GM19099 (cell line): ENCODE measurements around the gene DENND4B.

Source experiments
- POLR2A ChIP-seq: IDR thresholded peaks from 3 replicates; pipeline ENCODE4 v1.6.1; 2011; ENCODE audit warnings: low read depth; ENCODE audit not compliant: insufficient read length; ENCODE audit errors: extremely low read depth

DENND4B gene

GRCh38 chr1:153960206-153960605 lies 13.7 kb upstream of the DENND4B start:
- TF ChIP-seq POLR2A, result no peak

- no peak for TF ChIP-seq POLR2A
These were observed 12.9 kb upstream of the DENND4B start for GRCh38 chr1:153959454-153959853.

GRCh38 chr1:153958961-153959260 lies 12.4 kb upstream of the DENND4B start:
- TF ChIP-seq POLR2A, result no peak

- peak; percentile 33 for TF ChIP-seq POLR2A
These were observed 11.8 kb upstream of the DENND4B start, which contains the start of gene CRTC2 for GRCh38 chr1:153958111-153958960. TSS of gene CRTC2 (minus strand) at chr1:153958612. CDS start at chr1:153958497, 115 bp downstream.

GRCh38 chr1:153957744-153958110 lies 11.2 kb upstream of the DENND4B start:
- peak; percentile 65 for TF ChIP-seq POLR2A

GRCh38 chr1:153956997-153957715 lies 10.6 kb upstream of the DENND4B start:
- TF ChIP-seq POLR2A, result no peak

GRCh38 chr1:153954826-153955225 lies 8.3 kb upstream of the DENND4B start:
- TF ChIP-seq POLR2A, result no peak

- no peak for TF ChIP-seq POLR2A
These were observed 7.4 kb upstream of the DENND4B start for GRCh38 chr1:153953859-153954365.

GRCh38 chr1:153951801-153952200 lies 5.3 kb upstream of the DENND4B start:
- TF ChIP-seq POLR2A, result no peak

- no peak for TF ChIP-seq POLR2A
These were observed 4.7 kb upstream of the DENND4B start for GRCh38 chr1:153951183-153951582.

- TF ChIP-seq POLR2A, result peak; percentile 57
These were observed 510 bp downstream of the DENND4B start for GRCh38 chr1:153945795-153946621.

- peak; percentile 62 for TF ChIP-seq POLR2A
These were observed 1.3 kb downstream of the DENND4B start for GRCh38 chr1:153945131-153945794.

- no peak for TF ChIP-seq POLR2A
These were observed 1.7 kb downstream of the DENND4B start for GRCh38 chr1:153944827-153945117.

GRCh38 chr1:153944005-153944826 lies 2.3 kb downstream of the DENND4B start:
- no peak for TF ChIP-seq POLR2A
